HEK293 (cell line): Measurements from ENCODE around the gene KLHL12.
A peak's percentile ranks its signal among the peaks of the same experiment; 100 is the strongest.
"Not testable (repeated sequence)": the region's sequence is repeated elsewhere in the genome, so short reads cannot be mapped to it uniquely, and the experiment has no call there.

Experiments
- CTCF ChIA-PET: fragments of 350-600 bp; formaldehyde crosslinking; extraction: SDS; loops from one replicate; lab custom pipeline; 2021; ENCODE audit warnings: antibody characterized with exemption; lab: Yijun Ruan, JAX
- POLR2A ChIA-PET: fragments of 300-600 bp; formaldehyde crosslinking; extraction: SDS; loops from one replicate; lab custom pipeline; 2020; ENCODE audit warnings: antibody characterized with exemption, inconsistent platforms; lab: Yijun Ruan, JAX
- H3K27ac ChIP-seq: fragments of 200-500 bp; sonication (Bioruptor generic); 2 replicates; pipeline ENCODE4 v1.5.1; 2014; ENCODE audit warnings: low read depth, low read length, control low read depth, inconsistent platforms; ENCODE audit errors: extremely low read depth
- H3K36me3 ChIP-seq, 2 experiments: fragments of 200-500 bp in 1 of 2; sonication (Bioruptor generic) in 1 of 2; 1 replicate in 1 of 2; 2 replicates in 1 of 2; pipeline ENCODE4 v1.5.1; 2014 to 2017; ENCODE audit warnings: inconsistent platforms in 2 of 2, low read length in 2 of 2; ENCODE audit not compliant: control insufficient read depth in 2 of 2, insufficient read depth in 1 of 2
- H3K4me1 ChIP-seq: fragments of 200-500 bp; sonication (Bioruptor generic); 2 replicates; pipeline ENCODE4 v1.5.1; 2014; ENCODE audit warnings: mild to moderate bottlenecking, low read length, inconsistent platforms; ENCODE audit not compliant: control insufficient read depth, insufficient read depth
- H3K4me3 ChIP-seq: 2 replicates; pipeline ENCODE4 v1.5.1; 2011; ENCODE audit warnings: low read depth, mild to moderate bottlenecking, control low read depth, low read length, moderate library complexity
- H3K9me3 ChIP-seq: fragments of 200-500 bp; sonication (Bioruptor generic); 2 replicates; pipeline ENCODE4 v1.5.1; 2014; ENCODE audit warnings: low read depth, low read length, inconsistent platforms; ENCODE audit not compliant: control insufficient read depth, insufficient read depth
- HOXD13 ChIP-seq: sonication (generic); formaldehyde crosslinking; IDR thresholded peaks from 2 replicates; pipeline ENCODE4 v1.8.0; 2022; ENCODE audit warnings: missing genetic modification reagents, borderline replicate concordance
- IKZF3 ChIP-seq: fragments of 450-650 bp; IDR thresholded peaks from 2 replicates; pipeline ENCODE4 v1.5.0; 2018; ENCODE audit warnings: missing biosample characterization, mild to moderate bottlenecking, missing genetic modification characterization, moderate library complexity
- KLF10 ChIP-seq: fragments of 450-650 bp; IDR thresholded peaks from 2 replicates; pipeline ENCODE4 v1.5.1; 2018; ENCODE audit warnings: missing biosample characterization, mild to moderate bottlenecking, missing genetic modification characterization
- PRDM1 ChIP-seq: fragments of 450-650 bp; formaldehyde crosslinking; IDR thresholded peaks from 2 replicates; pipeline ENCODE4; 2016; ENCODE audit warnings: missing biosample characterization, missing genetic modification characterization
- SP7 ChIP-seq: fragments of 450-650 bp; formaldehyde crosslinking; IDR thresholded peaks from 2 replicates; pipeline ENCODE4 v1.5.1; 2016; ENCODE audit warnings: missing biosample characterization, missing genetic modification characterization
- ZBTB17 ChIP-seq: fragments of 450-650 bp; formaldehyde crosslinking; IDR thresholded peaks from 2 replicates; pipeline ENCODE4 v1.5.1; 2016; ENCODE audit warnings: missing biosample characterization, missing genetic modification characterization
- ZFP41 ChIP-seq: fragments of 450-650 bp; formaldehyde crosslinking; IDR thresholded peaks from 2 replicates; pipeline ENCODE4 v1.5.1; 2016; ENCODE audit warnings: missing biosample characterization, missing genetic modification characterization, borderline replicate concordance
- ZIC2 ChIP-seq: fragments of 450-650 bp; formaldehyde crosslinking; IDR thresholded peaks from 2 replicates; pipeline ENCODE4 v1.5.1; 2016; ENCODE audit warnings: missing biosample characterization, missing genetic modification characterization
- ZNF146 ChIP-seq: fragments of 450-650 bp; formaldehyde crosslinking; IDR thresholded peaks from 2 replicates; pipeline ENCODE4 v1.5.1; 2016; ENCODE audit warnings: missing biosample characterization, missing genetic modification characterization
- ZNF394 ChIP-seq: fragments of 450-650 bp; formaldehyde crosslinking; IDR thresholded peaks from 2 replicates; pipeline ENCODE4 v1.5.1; 2016; ENCODE audit warnings: missing biosample characterization, missing genetic modification characterization, mild to moderate bottlenecking, moderate library complexity, borderline replicate concordance
- ZNF423 ChIP-seq: fragments of 450-650 bp; formaldehyde crosslinking; IDR thresholded peaks from 2 replicates; pipeline ENCODE4 v1.5.1; 2016; ENCODE audit warnings: missing biosample characterization, missing genetic modification characterization
- ZNF501 ChIP-seq: fragments of 450-650 bp; formaldehyde crosslinking; IDR thresholded peaks from 2 replicates; pipeline ENCODE4 v1.5.1; 2016; ENCODE audit warnings: missing biosample characterization, missing genetic modification characterization
- ZNF530 ChIP-seq: fragments of 450-650 bp; formaldehyde crosslinking; IDR thresholded peaks from 2 replicates; pipeline ENCODE4 v1.5.1; 2016; ENCODE audit warnings: low read depth, missing biosample characterization, missing genetic modification characterization
- ZNF626 ChIP-seq: fragments of 450-650 bp; sonication (Bioruptor Pico); formaldehyde crosslinking; IDR thresholded peaks from 2 replicates; pipeline ENCODE4 v1.5.1; 2018; ENCODE audit warnings: missing biosample characterization, missing genetic modification characterization, inconsistent platforms
- ZNF670 ChIP-seq: fragments of 450-650 bp; formaldehyde crosslinking; IDR thresholded peaks from 2 replicates; pipeline ENCODE4 v1.5.1; 2016; ENCODE audit warnings: missing biosample characterization, missing genetic modification characterization, low read depth
- ZNF707 ChIP-seq: fragments of 450-650 bp; formaldehyde crosslinking; IDR thresholded peaks from 2 replicates; pipeline ENCODE4 v1.5.1; 2016; ENCODE audit warnings: missing biosample characterization, missing genetic modification characterization
- ZNF830 ChIP-seq: fragments of 450-650 bp; IDR thresholded peaks from 2 replicates; pipeline ENCODE4 v1.5.0; 2018; ENCODE audit warnings: missing biosample characterization, missing genetic modification characterization, low read depth, mild to moderate bottlenecking, moderate library complexity
- ZXDB ChIP-seq: fragments of 450-650 bp; formaldehyde crosslinking; IDR thresholded peaks from 2 replicates; pipeline ENCODE4 v1.5.1; 2016; ENCODE audit warnings: missing biosample characterization, missing genetic modification characterization
- TF ChIP-seq, protein P1 (sequence below): fragments of 450-650 bp; formaldehyde crosslinking; conservative IDR thresholded peaks from 2 replicates; pipeline ENCODE4 v1.5.1; 2016; ENCODE audit warnings: low read depth, missing biosample characterization, missing genetic modification characterization
- TF ChIP-seq, protein P2 (sequence below): fragments of 450-650 bp; formaldehyde crosslinking; IDR thresholded peaks from 2 replicates; pipeline ENCODE4 v1.5.1; 2016; ENCODE audit warnings: missing biosample characterization, missing genetic modification characterization
- TF ChIP-seq, protein P3 (sequence below): fragments of 450-650 bp; formaldehyde crosslinking; conservative IDR thresholded peaks from 2 replicates; pipeline ENCODE4 v1.5.1; 2016; ENCODE audit warnings: low read depth, missing biosample characterization, missing genetic modification characterization
- TF ChIP-seq, protein P4 (sequence below): fragments of 450-650 bp; formaldehyde crosslinking; optimal IDR thresholded peaks from 2 replicates; pipeline ENCODE3; 2016; ENCODE audit warnings: missing biosample characterization, mild to moderate bottlenecking, missing genetic modification characterization

Gene KLHL12

DNA sequence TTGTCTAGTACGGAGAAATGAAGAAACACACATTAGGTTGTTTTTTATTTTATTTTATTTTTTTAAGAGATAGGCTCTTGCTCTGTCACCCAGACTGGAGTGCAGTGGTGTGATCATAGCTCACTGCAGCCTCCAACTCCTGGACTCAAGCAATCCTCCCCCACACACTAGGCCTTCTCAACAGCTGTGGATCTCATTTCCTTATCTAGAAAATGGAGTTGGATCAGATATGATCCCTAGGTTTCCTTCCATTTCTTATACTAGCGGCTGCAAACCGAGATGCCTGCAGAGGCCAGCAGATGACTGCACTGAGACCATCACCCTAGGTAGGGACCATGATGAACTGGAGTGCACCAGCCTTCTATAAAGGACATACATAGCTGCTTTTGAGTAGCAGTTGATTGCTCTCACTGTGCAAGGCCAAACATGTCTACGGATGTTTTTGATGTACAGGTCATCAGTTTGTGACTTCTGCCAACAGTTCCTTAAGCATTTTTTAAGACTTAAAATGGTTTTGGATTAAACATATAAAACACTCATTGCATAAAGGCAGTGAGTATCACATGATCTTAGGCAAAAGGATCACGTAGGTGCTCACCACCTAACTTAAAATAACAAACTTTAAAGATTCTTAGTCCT is 11.4 kb upstream of the KLHL12 start:
- no peaks in the 10 kb centered on the region for H3K4me1 ChIP-seq
- H3K9me3 ChIP-seq = no peaks in the 10 kb centered on the region
- H3K36me3 ChIP-seq = peaks cover 6 to 37% of the 10 kb centered on the region in 2 experiments; a peak in 2 of 3 replicates
- ChIA-PET CTCF (interaction anchor here (1.6 kb wide), 1 partner anchor 61 kb away, joined by 5 read pairs; no protein-coding TSS in a partner anchor), POLR2A (no interaction called here)
- no peak overlapping the region for H3K4me3 ChIP-seq
- no peak for TF ChIP-seq ZNF423 (tag by site-specific recombination)
- TF ChIP-seq HOXD13 (CRISPR knock-in tag) = no peak
- TF ChIP-seq ZNF394 = no peak
- TF ChIP-seq SP7 (tag by site-specific recombination) = no peak
- peak; percentile 57 for TF ChIP-seq ZBTB17 (tag by site-specific recombination)
- H3K27ac ChIP-seq = no peak overlapping the region

DNA sequence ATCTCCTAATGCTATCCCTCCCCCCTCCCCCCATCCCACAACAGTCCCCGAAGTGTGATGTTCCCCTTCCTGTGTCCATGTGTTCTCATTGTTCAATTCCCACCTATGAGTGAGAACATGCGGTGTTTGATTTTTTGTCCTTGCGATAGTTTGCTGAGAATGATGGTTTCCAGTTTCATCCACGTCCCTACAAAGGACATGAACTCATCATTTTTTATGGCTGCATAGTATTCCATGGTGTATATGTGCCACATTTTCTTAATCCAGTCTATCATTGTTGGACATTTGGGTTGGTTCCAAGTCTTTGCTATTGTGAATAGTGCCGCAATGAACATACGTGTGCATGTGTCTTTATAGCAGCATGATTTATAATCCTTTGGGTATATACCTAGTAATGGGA is 9.4 kb upstream of the KLHL12 start:
- H3K4me1 ChIP-seq, H3K4me3 ChIP-seq, H3K27ac ChIP-seq, CTCF ChIA-PET, POLR2A ChIA-PET, H3K9me3 ChIP-seq: not testable (repeated sequence)
- peaks cover 0 to 19% of the 10 kb centered on the region in 2 experiments; a peak in 1 of 3 replicates for H3K36me3 ChIP-seq
- TF ChIP-seq ZNF146 (tag by site-specific recombination) = peak; percentile 92

DNA sequence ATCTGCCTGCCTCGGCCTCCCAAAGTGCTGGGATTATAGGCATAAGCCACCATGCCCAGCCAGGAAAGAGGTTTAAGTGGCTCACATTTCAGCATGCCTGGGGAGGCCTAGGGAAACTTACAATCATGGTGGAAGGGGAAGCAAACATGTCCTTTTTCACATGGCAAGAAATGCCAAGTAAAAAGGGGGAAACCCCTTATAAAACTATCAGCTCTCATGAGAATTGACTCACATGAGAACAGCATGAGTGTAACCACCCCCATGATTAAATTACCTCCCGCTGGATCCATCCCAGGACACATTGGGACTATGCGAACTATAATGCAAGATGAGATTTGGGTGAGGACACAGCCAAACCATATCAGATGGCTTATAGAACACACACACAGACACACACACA is 8.8 kb upstream of the KLHL12 start:
- CTCF ChIA-PET = no interaction called here
- H3K4me3 ChIP-seq = no peak overlapping the region
- H3K27ac ChIP-seq = no peak overlapping the region
- no peaks in the 10 kb centered on the region for H3K4me1 ChIP-seq
- H3K36me3 ChIP-seq = peaks cover 0 to 14% of the 10 kb centered on the region in 2 experiments; a peak in 1 of 3 replicates
- POLR2A ChIA-PET = no interaction called here
- no peaks in the 10 kb centered on the region for H3K9me3 ChIP-seq
- TF ChIP-seq ZNF501 (tag by site-specific recombination) (no peak), ZNF626 (no peak), ZXDB (tag by site-specific recombination) (no peak), PRDM1 (no peak), ZNF707 (tag by site-specific recombination) (no peak), IKZF3 (tag by site-specific recombination) (no peak), ZNF830 (tag by site-specific recombination) (no peak), ZIC2 (tag by site-specific recombination) (no peak), ZNF670 (tag by site-specific recombination) (no peak), ZFP41 (tag by site-specific recombination) (no peak), ZNF530 (tag by site-specific recombination) (no peak), KLF10 (no peak)
- TF ChIP-seq, protein P1, sequence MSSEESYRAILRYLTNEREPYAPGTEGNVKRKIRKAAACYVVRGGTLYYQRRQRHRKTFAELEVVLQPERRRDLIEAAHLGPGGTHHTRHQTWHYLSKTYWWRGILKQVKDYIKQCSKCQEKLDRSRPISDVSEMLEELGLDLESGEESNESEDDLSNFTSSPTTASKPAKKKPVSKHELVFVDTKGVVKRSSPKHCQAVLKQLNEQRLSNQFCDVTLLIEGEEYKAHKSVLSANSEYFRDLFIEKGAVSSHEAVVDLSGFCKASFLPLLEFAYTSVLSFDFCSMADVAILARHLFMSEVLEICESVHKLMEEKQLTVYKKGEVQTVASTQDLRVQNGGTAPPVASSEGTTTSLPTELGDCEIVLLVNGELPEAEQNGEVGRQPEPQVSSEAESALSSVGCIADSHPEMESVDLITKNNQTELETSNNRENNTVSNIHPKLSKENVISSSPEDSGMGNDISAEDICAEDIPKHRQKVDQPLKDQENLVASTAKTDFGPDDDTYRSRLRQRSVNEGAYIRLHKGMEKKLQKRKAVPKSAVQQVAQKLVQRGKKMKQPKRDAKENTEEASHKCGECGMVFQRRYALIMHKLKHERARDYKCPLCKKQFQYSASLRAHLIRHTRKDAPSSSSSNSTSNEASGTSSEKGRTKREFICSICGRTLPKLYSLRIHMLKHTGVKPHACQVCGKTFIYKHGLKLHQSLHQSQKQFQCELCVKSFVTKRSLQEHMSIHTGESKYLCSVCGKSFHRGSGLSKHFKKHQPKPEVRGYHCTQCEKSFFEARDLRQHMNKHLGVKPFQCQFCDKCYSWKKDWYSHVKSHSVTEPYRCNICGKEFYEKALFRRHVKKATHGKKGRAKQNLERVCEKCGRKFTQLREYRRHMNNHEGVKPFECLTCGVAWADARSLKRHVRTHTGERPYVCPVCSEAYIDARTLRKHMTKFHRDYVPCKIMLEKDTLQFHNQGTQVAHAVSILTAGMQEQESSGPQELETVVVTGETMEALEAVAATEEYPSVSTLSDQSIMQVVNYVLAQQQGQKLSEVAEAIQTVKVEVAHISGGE (tag by site-specific recombination) = no peak
- TF ChIP-seq, protein P2, sequence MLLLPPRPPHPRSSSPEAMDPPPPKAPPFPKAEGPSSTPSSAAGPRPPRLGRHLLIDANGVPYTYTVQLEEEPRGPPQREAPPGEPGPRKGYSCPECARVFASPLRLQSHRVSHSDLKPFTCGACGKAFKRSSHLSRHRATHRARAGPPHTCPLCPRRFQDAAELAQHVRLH (tag by site-specific recombination) = no peak
- TF ChIP-seq, protein P3, sequence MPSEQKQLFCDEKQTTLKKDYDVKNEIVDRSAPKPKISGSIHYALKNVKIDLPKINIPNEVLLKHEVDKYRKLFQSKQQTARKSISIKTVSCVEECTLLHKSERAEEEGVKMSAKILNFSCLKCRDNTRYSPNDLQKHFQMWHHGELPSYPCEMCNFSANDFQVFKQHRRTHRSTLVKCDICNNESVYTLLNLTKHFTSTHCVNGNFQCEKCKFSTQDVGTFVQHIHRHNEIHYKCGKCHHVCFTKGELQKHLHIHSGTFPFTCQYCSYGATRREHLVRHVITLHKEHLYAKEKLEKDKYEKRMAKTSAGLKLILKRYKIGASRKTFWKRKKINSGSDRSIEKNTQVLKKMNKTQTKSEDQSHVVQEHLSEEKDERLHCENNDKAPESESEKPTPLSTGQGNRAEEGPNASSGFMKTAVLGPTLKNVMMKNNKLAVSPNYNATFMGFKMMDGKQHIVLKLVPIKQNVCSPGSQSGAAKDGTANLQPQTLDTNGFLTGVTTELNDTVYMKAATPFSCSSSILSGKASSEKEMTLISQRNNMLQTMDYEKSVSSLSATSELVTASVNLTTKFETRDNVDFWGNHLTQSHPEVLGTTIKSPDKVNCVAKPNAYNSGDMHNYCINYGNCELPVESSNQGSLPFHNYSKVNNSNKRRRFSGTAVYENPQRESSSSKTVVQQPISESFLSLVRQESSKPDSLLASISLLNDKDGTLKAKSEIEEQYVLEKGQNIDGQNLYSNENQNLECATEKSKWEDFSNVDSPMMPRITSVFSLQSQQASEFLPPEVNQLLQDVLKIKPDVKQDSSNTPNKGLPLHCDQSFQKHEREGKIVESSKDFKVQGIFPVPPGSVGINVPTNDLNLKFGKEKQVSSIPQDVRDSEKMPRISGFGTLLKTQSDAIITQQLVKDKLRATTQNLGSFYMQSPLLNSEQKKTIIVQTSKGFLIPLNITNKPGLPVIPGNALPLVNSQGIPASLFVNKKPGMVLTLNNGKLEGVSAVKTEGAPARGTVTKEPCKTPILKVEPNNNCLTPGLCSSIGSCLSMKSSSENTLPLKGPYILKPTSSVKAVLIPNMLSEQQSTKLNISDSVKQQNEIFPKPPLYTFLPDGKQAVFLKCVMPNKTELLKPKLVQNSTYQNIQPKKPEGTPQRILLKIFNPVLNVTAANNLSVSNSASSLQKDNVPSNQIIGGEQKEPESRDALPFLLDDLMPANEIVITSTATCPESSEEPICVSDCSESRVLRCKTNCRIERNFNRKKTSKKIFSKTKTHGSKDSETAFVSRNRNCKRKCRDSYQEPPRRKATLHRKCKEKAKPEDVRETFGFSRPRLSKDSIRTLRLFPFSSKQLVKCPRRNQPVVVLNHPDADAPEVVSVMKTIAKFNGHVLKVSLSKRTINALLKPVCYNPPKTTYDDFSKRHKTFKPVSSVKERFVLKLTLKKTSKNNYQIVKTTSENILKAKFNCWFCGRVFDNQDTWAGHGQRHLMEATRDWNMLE (tag by site-specific recombination) = no peak
- TF ChIP-seq, protein P4, sequence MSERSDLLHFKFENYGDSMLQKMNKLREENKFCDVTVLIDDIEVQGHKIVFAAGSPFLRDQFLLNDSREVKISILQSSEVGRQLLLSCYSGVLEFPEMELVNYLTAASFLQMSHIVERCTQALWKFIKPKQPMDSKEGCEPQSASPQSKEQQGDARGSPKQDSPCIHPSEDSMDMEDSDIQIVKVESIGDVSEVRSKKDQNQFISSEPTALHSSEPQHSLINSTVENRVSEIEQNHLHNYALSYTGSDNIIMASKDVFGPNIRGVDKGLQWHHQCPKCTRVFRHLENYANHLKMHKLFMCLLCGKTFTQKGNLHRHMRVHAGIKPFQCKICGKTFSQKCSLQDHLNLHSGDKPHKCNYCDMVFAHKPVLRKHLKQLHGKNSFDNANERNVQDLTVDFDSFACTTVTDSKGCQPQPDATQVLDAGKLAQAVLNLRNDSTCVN (tag by site-specific recombination) = no peak
